Mucosa of descending colon (tissue), 3 donors: ENCODE data around the gene GPC6. TPM values are rescaled to one million over a fixed set of nuclear protein-coding genes. Genes with fewer than 3 reads are reported as not detected.

Source experiments
- ATAC-seq: fragments of 200-7000 bp; cut with Tn5 transposase; one replicate; pipeline ENCODE4 v1.9.1; 2020; ENCODE audit warnings: mild to moderate bottlenecking, moderate library complexity
- DNase-seq, 3 donors: peaks; one replicate each; pipeline ENCODE4 v3.0.0-alpha.2; 2020
- H3K36me3 ChIP-seq: fragments of 200-600 bp; one replicate; pipeline ENCODE4 v1.8.0; 2021; ENCODE audit warnings: low read depth, mild to moderate bottlenecking
- H3K4me1 ChIP-seq: fragments of 200-600 bp; one replicate; pipeline ENCODE4 v1.8.0; 2021; ENCODE audit warnings: low read depth, mild to moderate bottlenecking
- H3K4me3 ChIP-seq: fragments of 200-600 bp; one replicate; pipeline ENCODE4 v1.8.0; 2021; ENCODE audit warnings: mild to moderate bottlenecking
- H3K9me3 ChIP-seq: fragments of 200-600 bp; one replicate; pipeline ENCODE4 v1.8.0; 2021; ENCODE audit warnings: mild to moderate bottlenecking
- intact Hi-C, 2 donors: fragments of 100-400 bp; cut with DNase I in 1 of 2; cut with micrococcal nuclease in 1 of 2; formaldehyde crosslinking; loops; one replicate each; pipeline versions ENCODE4 v1.11.0 to v1.11.1; 2022; cut with DNase I, micrococcal nuclease
- total RNA-seq, 3 donors: library from RNA; stranded (reverse); fragmentation: NEBNext Ultra II Directional in 2 of 3; extraction: Animal tissue kit (Norgen Biotek cat#: 25700) in 2 of 3; gene quantifications; one replicate each; pipeline versions ENCODE4 v1.2.1 to v1.2.4, GENCODE V29; 2021 to 2023
- TF ChIP-seq, protein P1 (sequence below): fragments of 200-600 bp; IDR thresholded peaks from one replicate; pipeline ENCODE4 v1.8.0; 2022; ENCODE audit warnings: antibody characterized with exemption, mild to moderate bottlenecking
- donor health status: DM: no; HTN: no; CAD: no; lungs with moderate emphysema.
- donor health status: DM: no; HTN: no; CAD: no.
- donor health status: DM: no; HTN: yes; CAD: no.

The GPC6 gene
- total RNA-seq, 3 donors from 2014 or later = 2.7 to 11.3 (median 7.5) TPM

DNA sequence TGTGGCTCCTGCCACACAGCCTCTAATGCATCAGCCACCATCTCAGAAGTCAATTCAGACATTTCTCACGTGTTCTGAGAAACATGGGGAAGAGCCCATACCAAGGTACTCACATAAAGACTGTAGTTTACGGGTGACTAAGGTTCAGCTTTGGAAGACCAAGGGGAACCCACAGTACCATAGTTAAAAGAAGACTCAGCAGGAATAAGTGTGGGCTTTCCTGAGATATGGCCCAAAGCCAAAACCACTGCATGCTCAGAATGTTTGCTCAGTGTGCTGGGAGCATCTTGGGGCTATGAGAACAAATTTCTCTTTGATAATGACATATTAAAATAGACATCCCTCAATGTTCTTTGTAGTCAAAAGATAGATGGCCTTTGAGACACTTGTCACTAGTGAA, 969.1 kb downstream of the GPC6 start:
- H3K36me3 ChIP-seq = no peaks in the 10 kb centered on the region
- intact Hi-C loops = no loop called here
- DNase-seq (no peak), ATAC-seq (no peak)
- TF ChIP-seq, protein P1, sequence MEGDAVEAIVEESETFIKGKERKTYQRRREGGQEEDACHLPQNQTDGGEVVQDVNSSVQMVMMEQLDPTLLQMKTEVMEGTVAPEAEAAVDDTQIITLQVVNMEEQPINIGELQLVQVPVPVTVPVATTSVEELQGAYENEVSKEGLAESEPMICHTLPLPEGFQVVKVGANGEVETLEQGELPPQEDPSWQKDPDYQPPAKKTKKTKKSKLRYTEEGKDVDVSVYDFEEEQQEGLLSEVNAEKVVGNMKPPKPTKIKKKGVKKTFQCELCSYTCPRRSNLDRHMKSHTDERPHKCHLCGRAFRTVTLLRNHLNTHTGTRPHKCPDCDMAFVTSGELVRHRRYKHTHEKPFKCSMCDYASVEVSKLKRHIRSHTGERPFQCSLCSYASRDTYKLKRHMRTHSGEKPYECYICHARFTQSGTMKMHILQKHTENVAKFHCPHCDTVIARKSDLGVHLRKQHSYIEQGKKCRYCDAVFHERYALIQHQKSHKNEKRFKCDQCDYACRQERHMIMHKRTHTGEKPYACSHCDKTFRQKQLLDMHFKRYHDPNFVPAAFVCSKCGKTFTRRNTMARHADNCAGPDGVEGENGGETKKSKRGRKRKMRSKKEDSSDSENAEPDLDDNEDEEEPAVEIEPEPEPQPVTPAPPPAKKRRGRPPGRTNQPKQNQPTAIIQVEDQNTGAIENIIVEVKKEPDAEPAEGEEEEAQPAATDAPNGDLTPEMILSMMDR = no peak
- H3K9me3 ChIP-seq = no peaks in the 10 kb centered on the region
- H3K4me3 ChIP-seq = no peak overlapping the region
- H3K4me1 ChIP-seq = no peaks in the 10 kb centered on the region

DNA sequence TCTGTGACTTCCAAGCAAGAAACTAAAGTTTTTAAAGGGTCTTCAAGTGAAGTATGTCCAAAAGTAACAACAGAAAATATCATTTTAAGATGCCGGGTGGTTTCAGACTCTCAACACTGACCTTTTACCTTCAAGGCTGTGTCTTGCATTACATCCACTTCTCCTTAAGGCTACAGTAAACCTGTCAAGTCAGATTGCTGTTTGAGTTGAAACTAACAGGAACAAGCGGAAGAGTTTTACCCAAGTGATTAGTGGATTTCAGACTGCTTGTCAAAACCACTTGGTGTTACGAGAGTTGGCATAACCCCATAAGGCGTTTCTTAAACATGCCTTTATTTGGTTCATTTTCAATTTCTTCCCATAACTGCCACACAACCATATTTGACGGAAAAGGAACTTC, 969.8 kb downstream of the GPC6 start:
- no peaks in the 10 kb centered on the region for H3K4me1 ChIP-seq
- H3K4me3 ChIP-seq = no peak overlapping the region
- ATAC-seq (no peak), DNase-seq (no peak)
- intact Hi-C loops = no loop called here
- no peaks in the 10 kb centered on the region for H3K36me3 ChIP-seq
- TF ChIP-seq, protein P1 = no peak
- no peaks in the 10 kb centered on the region for H3K9me3 ChIP-seq

DNA sequence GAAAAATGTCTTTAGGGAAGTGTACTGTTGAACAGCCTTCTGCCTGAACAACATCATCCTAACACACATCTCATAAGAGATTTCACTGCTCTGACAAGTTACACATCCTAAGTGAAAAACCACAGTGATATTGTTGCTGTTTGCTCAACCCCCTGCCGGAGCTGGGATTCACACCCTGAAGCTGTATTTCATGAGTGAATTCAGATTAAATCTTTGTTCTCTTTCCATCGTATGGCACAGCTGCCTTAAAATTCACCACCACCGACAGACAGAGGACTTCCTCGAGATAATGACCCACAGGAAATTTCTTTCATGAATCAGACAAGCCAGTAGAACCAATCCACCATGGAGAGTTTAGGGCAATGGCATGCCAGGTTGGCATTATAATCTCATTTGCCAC, 972.1 kb downstream of the GPC6 start:
- H3K36me3 ChIP-seq = no peaks in the 10 kb centered on the region
- TF ChIP-seq, protein P1 = no peak
- DNase-seq (no peak), ATAC-seq (no peak)
- no peaks in the 10 kb centered on the region for H3K9me3 ChIP-seq
- no peaks in the 10 kb centered on the region for H3K4me1 ChIP-seq
- H3K4me3 ChIP-seq = no peak overlapping the region
- intact Hi-C loops = no loop called here

DNA sequence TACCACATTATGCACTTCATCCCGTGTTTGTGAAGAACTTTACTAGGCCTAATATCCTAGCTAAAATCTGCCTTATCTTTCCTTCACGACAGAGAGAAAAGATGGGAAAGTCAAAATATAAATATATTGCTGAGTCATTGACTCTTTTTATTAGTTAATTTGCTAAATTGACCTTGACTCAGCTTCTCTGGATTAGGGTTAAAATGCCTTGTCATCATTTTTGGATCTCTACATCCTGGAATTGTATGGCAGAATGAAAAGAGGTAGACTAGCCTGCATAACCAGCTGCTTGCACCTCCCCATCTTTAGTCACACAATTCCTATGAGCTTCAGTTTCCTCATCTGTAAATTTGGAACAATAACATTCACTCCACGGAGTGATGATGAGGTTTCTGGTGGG, 972.5 kb downstream of the GPC6 start:
- no peaks in the 10 kb centered on the region for H3K9me3 ChIP-seq
- H3K4me1 ChIP-seq = no peaks in the 10 kb centered on the region
- no peak overlapping the region for H3K4me3 ChIP-seq
- no peak for ATAC-seq
- no peaks in the 10 kb centered on the region for H3K36me3 ChIP-seq
- no peak for DNase-seq
- TF ChIP-seq, protein P1 = no peak
- intact Hi-C loops = no loop called here

DNA sequence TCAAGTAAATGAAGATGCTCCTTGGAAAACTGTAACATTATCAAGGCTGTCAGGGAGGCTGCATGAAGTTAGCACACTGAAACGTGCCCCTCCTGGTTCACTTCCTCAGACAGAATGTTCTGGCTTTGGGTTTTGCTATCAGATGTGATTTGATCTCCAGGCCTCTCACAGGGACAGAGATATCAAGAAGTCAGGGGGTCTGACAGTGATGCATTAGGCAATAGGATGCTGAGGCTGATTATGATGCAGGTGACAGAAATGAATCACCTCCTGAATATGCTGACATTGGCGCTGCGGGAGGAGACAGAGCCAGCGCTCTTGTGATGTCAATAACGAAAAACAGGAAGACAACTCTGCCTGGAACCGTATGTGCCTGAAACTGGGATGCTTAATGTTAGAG, 974.4 kb downstream of the GPC6 start:
- Histone ChIP-seq H3K4me3 (no peak overlapping the region), H3K9me3 (no peaks in the 10 kb centered on the region), H3K36me3 (no peaks in the 10 kb centered on the region), H3K4me1 (no peaks in the 10 kb centered on the region)
- TF ChIP-seq, protein P1 = no peak
- DNase-seq (no peak), ATAC-seq (no peak)
- intact Hi-C loops = no loop called here

DNA sequence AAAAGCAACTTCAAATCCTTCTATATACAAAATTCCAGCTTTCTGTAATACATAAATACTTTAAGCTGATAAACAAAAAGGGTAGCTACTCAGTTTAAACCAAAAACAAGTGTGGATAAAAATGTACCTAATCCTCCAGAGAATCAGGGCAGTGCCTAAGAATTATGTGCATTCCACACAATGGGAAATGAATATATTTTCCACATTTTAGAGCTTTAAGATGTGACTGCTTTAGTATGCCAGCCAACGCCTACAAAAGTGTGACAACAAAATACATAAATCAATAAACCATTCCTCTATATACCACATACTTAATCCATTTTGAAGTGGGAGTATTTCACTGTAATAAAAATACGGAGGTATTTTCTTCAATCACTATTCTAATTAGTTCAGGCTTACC, 977.6 kb downstream of the GPC6 start:
- Histone ChIP-seq H3K9me3 (no peaks in the 10 kb centered on the region), H3K36me3 (no peaks in the 10 kb centered on the region), H3K4me1 (no peaks in the 10 kb centered on the region), H3K4me3 (no peak overlapping the region)
- TF ChIP-seq, protein P1 = no peak
- ATAC-seq (no peak), DNase-seq (no peak)
- intact Hi-C loops = no loop called here
